Activated CD4-positive, alpha-beta T cell treated with anti-CD3 and anti-CD28 coated beads, Interleukin-2, amount 10 ng/mL, durations not matched to agents 7 days and 5 days (primary cell): ENCODE measurements around the gene DNER. TPM values are rescaled to one million over a fixed set of nuclear protein-coding genes. Genes with fewer than 3 reads are reported as not detected.

ENCODE experiments used
- CTCF ChIA-PET: fragments of 350-600 bp; sonication (Branson Sonifier 250); formaldehyde crosslinking; loops from one replicate; lab custom pipeline; 2021; ENCODE audit warnings: antibody characterized with exemption; lab: Charles Lee
- POLR2A ChIA-PET: fragments of 350-600 bp; sonication (Branson Sonifier 250); formaldehyde crosslinking; loops from one replicate; lab custom pipeline; 2021; ENCODE audit warnings: antibody characterized with exemption; lab: Charles Lee
- DNase-seq: peaks from one replicate; pipeline ENCODE4 v3.0.0-alpha.2; 2020
- H3K27ac Mint-ChIP-seq: one replicate; pipeline ENCODE4 v1.8.0; 2021; ENCODE audit warnings: mild to moderate bottlenecking, moderate library complexity, mixed read lengths
- H3K27me3 Mint-ChIP-seq: one replicate; pipeline ENCODE4 v1.8.0; 2021; ENCODE audit warnings: mixed read lengths
- H3K36me3 Mint-ChIP-seq: one replicate; pipeline ENCODE4 v1.8.0; 2021; ENCODE audit warnings: low read depth, mixed read lengths
- H3K4me1 Mint-ChIP-seq: one replicate; pipeline ENCODE4 v1.8.0; 2021; ENCODE audit warnings: mixed read lengths
- H3K4me3 Mint-ChIP-seq: one replicate; pipeline ENCODE4 v1.8.0; 2021; ENCODE audit warnings: mild to moderate bottlenecking, moderate library complexity, mixed read lengths
- H3K9me3 Mint-ChIP-seq: one replicate; pipeline ENCODE4 v1.8.0; 2021; ENCODE audit warnings: mixed read lengths
- total RNA-seq, 2 experiments: library from RNA; stranded (reverse); gene quantifications; one replicate each; pipeline ENCODE4 v1.2.3, GENCODE V29; 2021

DNER gene
- total RNA-seq, 2 experiments from 2014 or later: not detected

GRCh38 chr2:229674830-229675530 lies 39.4 kb downstream of the DNER start:
- H3K9me3 Mint-ChIP-seq: no peaks in the 10 kb centered on the region
- H3K27ac Mint-ChIP-seq: no peak overlapping the region
- POLR2A ChIA-PET: no interaction called here
- H3K36me3 Mint-ChIP-seq: no peaks in the 10 kb centered on the region
- CTCF ChIA-PET: no interaction called here
- no peak overlapping the region for H3K4me3 Mint-ChIP-seq
- H3K27me3 Mint-ChIP-seq: peaks cover 29% of the 10 kb centered on the region
- no peak for DNase-seq
- H3K4me1 Mint-ChIP-seq: no peaks in the 10 kb centered on the region

GRCh38 chr2:229673676-229674075 lies 40.7 kb downstream of the DNER start:
- H3K27ac Mint-ChIP-seq: no peak overlapping the region
- peaks cover 25% of the 10 kb centered on the region for H3K27me3 Mint-ChIP-seq
- no peak for DNase-seq
- no peaks in the 10 kb centered on the region for H3K4me1 Mint-ChIP-seq
- ChIA-PET CTCF (no interaction called here), POLR2A (no interaction called here)
- H3K36me3 Mint-ChIP-seq: no peaks in the 10 kb centered on the region
- H3K4me3 Mint-ChIP-seq: no peak overlapping the region
- no peaks in the 10 kb centered on the region for H3K9me3 Mint-ChIP-seq

- ChIA-PET POLR2A (no interaction called here), CTCF (no interaction called here)
- DNase-seq: no peak
- Mint-ChIP-seq H3K27me3 (peaks cover 10% of the 10 kb centered on the region), H3K9me3 (no peaks in the 10 kb centered on the region), H3K4me3 (no peak overlapping the region), H3K27ac (no peak overlapping the region), H3K4me1 (no peaks in the 10 kb centered on the region), H3K36me3 (no peaks in the 10 kb centered on the region)
These were observed 42.3 kb downstream of the DNER start for GRCh38 chr2:229672021-229672420.

- Mint-ChIP-seq H3K4me3 (no peak overlapping the region), H3K27me3 (peaks cover 8% of the 10 kb centered on the region)
- no peak for DNase-seq
These were observed 44.5 kb downstream of the DNER start for GRCh38 chr2:229669841-229670240.

GRCh38 chr2:229666811-229667210 lies 47.5 kb downstream of the DNER start:
- Mint-ChIP-seq H3K36me3 (no peaks in the 10 kb centered on the region), H3K9me3 (no peaks in the 10 kb centered on the region), H3K27me3 (peaks cover 8% of the 10 kb centered on the region), H3K4me1 (no peaks in the 10 kb centered on the region), H3K4me3 (no peak overlapping the region), H3K27ac (no peak overlapping the region)
- no peak for DNase-seq
- ChIA-PET POLR2A (no interaction called here), CTCF (no interaction called here)

More at GRCh38 chr2:229669841-229670240, 44.5 kb downstream of the DNER start:
- no peak overlapping the region for H3K27ac Mint-ChIP-seq
- H3K36me3 Mint-ChIP-seq: no peaks in the 10 kb centered on the region
- POLR2A ChIA-PET: no interaction called here
- CTCF ChIA-PET: no interaction called here
- no peaks in the 10 kb centered on the region for H3K9me3 Mint-ChIP-seq
- no peaks in the 10 kb centered on the region for H3K4me1 Mint-ChIP-seq

GRCh38 chr2:229665158-229665557 lies 49.2 kb downstream of the DNER start:
- no peaks in the 10 kb centered on the region for H3K9me3 Mint-ChIP-seq
- ChIA-PET POLR2A (no interaction called here), CTCF (no interaction called here)
- H3K27ac Mint-ChIP-seq: no peak overlapping the region
- H3K36me3 Mint-ChIP-seq: no peaks in the 10 kb centered on the region
- H3K4me1 Mint-ChIP-seq: no peaks in the 10 kb centered on the region
- DNase-seq: no peak
- no peak overlapping the region for H3K4me3 Mint-ChIP-seq
- peaks cover 11% of the 10 kb centered on the region for H3K27me3 Mint-ChIP-seq

GRCh38 chr2:229661478-229661877 lies 52.9 kb downstream of the DNER start:
- no peak for DNase-seq
- Mint-ChIP-seq H3K4me1 (no peaks in the 10 kb centered on the region), H3K36me3 (no peaks in the 10 kb centered on the region), H3K4me3 (no peak overlapping the region), H3K27me3 (peaks cover 9% of the 10 kb centered on the region), H3K27ac (no peak overlapping the region), H3K9me3 (no peaks in the 10 kb centered on the region)
- POLR2A ChIA-PET: no interaction called here
- CTCF ChIA-PET: no interaction called here

- CTCF ChIA-PET: no interaction called here
- Mint-ChIP-seq H3K27me3 (peaks cover 9% of the 10 kb centered on the region), H3K36me3 (no peaks in the 10 kb centered on the region), H3K4me1 (no peaks in the 10 kb centered on the region), H3K27ac (no peak overlapping the region), H3K4me3 (no peak overlapping the region), H3K9me3 (no peaks in the 10 kb centered on the region)
- POLR2A ChIA-PET: no interaction called here
- DNase-seq: no peak
These were observed 53.4 kb downstream of the DNER start for GRCh38 chr2:229660951-229661350.

- Mint-ChIP-seq H3K27me3 (peaks cover 9% of the 10 kb centered on the region), H3K36me3 (no peaks in the 10 kb centered on the region)
These were observed 54.0 kb downstream of the DNER start for GRCh38 chr2:229660391-229660790.

GRCh38 chr2:229658004-229658403 lies 56.4 kb downstream of the DNER start:
- no peak overlapping the region for H3K27ac Mint-ChIP-seq
- no peaks in the 10 kb centered on the region for H3K4me1 Mint-ChIP-seq
- no peak overlapping the region for H3K4me3 Mint-ChIP-seq
- H3K9me3 Mint-ChIP-seq: no peaks in the 10 kb centered on the region
- H3K36me3 Mint-ChIP-seq: no peaks in the 10 kb centered on the region
- CTCF ChIA-PET: no interaction called here
- DNase-seq: no peak
- H3K27me3 Mint-ChIP-seq: peaks cover 14% of the 10 kb centered on the region
- POLR2A ChIA-PET: no interaction called here

More at GRCh38 chr2:229660391-229660790, 54.0 kb downstream of the DNER start:
- H3K9me3 Mint-ChIP-seq: no peaks in the 10 kb centered on the region
- H3K4me1 Mint-ChIP-seq: no peaks in the 10 kb centered on the region
- no peak for DNase-seq
- no peak overlapping the region for H3K27ac Mint-ChIP-seq
- ChIA-PET CTCF (no interaction called here), POLR2A (no interaction called here)
- no peak overlapping the region for H3K4me3 Mint-ChIP-seq

- DNase-seq: no peak
- no peak overlapping the region for H3K4me3 Mint-ChIP-seq
- H3K27me3 Mint-ChIP-seq: peaks cover 8% of the 10 kb centered on the region
- CTCF ChIA-PET: no interaction called here
- POLR2A ChIA-PET: no interaction called here
- no peaks in the 10 kb centered on the region for H3K36me3 Mint-ChIP-seq
- H3K4me1 Mint-ChIP-seq: no peaks in the 10 kb centered on the region
- no peaks in the 10 kb centered on the region for H3K9me3 Mint-ChIP-seq
- no peak overlapping the region for H3K27ac Mint-ChIP-seq
These were observed 59.9 kb downstream of the DNER start for GRCh38 chr2:229654437-229654836.

GRCh38 chr2:229653531-229653930 lies 60.8 kb downstream of the DNER start:
- no peak overlapping the region for H3K27ac Mint-ChIP-seq
- ChIA-PET CTCF (no interaction called here), POLR2A (no interaction called here)
- H3K4me1 Mint-ChIP-seq: no peaks in the 10 kb centered on the region
- peaks cover 8% of the 10 kb centered on the region for H3K27me3 Mint-ChIP-seq
- no peaks in the 10 kb centered on the region for H3K36me3 Mint-ChIP-seq
- no peak overlapping the region for H3K4me3 Mint-ChIP-seq
- DNase-seq: no peak
- H3K9me3 Mint-ChIP-seq: no peaks in the 10 kb centered on the region

- Mint-ChIP-seq H3K4me3 (no peak overlapping the region), H3K36me3 (no peaks in the 10 kb centered on the region), H3K4me1 (no peaks in the 10 kb centered on the region), H3K9me3 (no peaks in the 10 kb centered on the region), H3K27me3 (peaks cover 8% of the 10 kb centered on the region), H3K27ac (no peak overlapping the region)
- CTCF ChIA-PET: interaction anchor here (1.3 kb wide), 1 partner anchor 25 kb away, joined by 3 read pairs; no protein-coding TSS in a partner anchor
- POLR2A ChIA-PET: no interaction called here
- no peak for DNase-seq
These were observed 61.6 kb downstream of the DNER start for GRCh38 chr2:229652796-229653195.

GRCh38 chr2:229650901-229651300 lies 63.5 kb downstream of the DNER start:
- H3K9me3 Mint-ChIP-seq: no peaks in the 10 kb centered on the region
- H3K27ac Mint-ChIP-seq: no peak overlapping the region
- ChIA-PET CTCF (interaction anchor here (1.2 kb wide), 1 partner anchor 17 kb away, joined by 3 read pairs; no protein-coding TSS in a partner anchor), POLR2A (no interaction called here)
- no peak overlapping the region for H3K4me3 Mint-ChIP-seq
- H3K27me3 Mint-ChIP-seq: peaks cover 8% of the 10 kb centered on the region
- DNase-seq: no peak
- H3K4me1 Mint-ChIP-seq: no peaks in the 10 kb centered on the region
- H3K36me3 Mint-ChIP-seq: no peaks in the 10 kb centered on the region
